Activated CD8-positive, alpha-beta memory T cell treated with anti-CD3 and anti-CD28 coated beads, Interleukin-2, amount 50 U/mL, for 1 hour (primary cell): ENCODE measurements around the gene POLDIP3.
A peak's percentile ranks its signal among the peaks of the same experiment; 100 is the strongest.
"Not testable (repeated sequence)": the region's sequence is repeated elsewhere in the genome, so short reads cannot be mapped to it uniquely, and the experiment has no call there.

Source experiments
- DNase-seq: peaks from one replicate; pipeline ENCODE4 v3.0.0-alpha.2; 2020; ENCODE audit errors: extremely low read depth

POLDIP3 gene

GRCh38 chr22:42619261-42620063, 4.8 kb upstream of the POLDIP3 start:
- no peak for DNase-seq

- DNase-seq: no peak
Measured at GRCh38 chr22:42617155-42617983, 2.7 kb upstream of the POLDIP3 start.

GRCh38 chr22:42615860-42616175, 1.1 kb upstream of the POLDIP3 start:
- not testable (repeated sequence) for DNase-seq

GRCh38 chr22:42615092-42615859, 593 bp upstream of the POLDIP3 start:
- DNase-seq: peak; percentile 83

- no peak for DNase-seq
Measured at GRCh38 chr22:42613872-42614301, 796 bp downstream of the POLDIP3 start.

GRCh38 chr22:42612336-42612735, 2.3 kb downstream of the POLDIP3 start:
- DNase-seq: no peak

GRCh38 chr22:42611051-42611450, 3.6 kb downstream of the POLDIP3 start:
- no peak for DNase-seq

- DNase-seq: no peak
Measured at GRCh38 chr22:42610186-42610585, 4.5 kb downstream of the POLDIP3 start.

DNA sequence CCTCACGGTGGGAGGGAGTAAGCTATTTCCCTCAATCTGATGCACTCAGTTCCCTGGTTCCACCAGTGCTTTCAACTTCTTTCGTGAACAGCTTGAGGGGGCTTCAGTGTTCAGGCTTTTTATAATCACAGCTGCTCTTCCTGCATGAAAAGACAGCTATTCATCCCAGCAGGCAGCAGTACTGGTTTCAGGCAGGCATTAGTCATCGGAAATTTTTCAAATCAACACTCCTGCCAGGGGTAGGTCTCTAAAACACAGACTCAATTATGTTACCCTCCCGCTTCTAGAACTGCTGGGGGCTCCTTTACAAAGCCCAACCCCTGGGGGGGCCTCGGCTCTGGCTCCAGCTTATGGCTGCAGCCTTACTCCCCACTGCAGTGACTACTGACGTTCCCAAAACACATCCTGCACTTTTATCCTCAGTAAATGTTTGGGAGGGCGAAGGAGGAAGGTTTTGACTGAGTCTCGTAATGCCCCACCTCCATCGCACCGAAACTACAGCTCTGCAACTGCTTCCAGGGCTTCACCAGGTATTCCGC, 5.8 kb downstream of the POLDIP3 start:
- DNase-seq: no peak

GRCh38 chr22:42608136-42608822, 6.4 kb downstream of the POLDIP3 start:
- no peak for DNase-seq

GRCh38 chr22:42607641-42608040, 7.0 kb downstream of the POLDIP3 start:
- not testable (repeated sequence) for DNase-seq

GRCh38 chr22:42604403-42604802, 10.3 kb downstream of the POLDIP3 start:
- no peak for DNase-seq

- DNase-seq: no peak
Measured at GRCh38 chr22:42603427-42603826, 11.3 kb downstream of the POLDIP3 start.

DNA sequence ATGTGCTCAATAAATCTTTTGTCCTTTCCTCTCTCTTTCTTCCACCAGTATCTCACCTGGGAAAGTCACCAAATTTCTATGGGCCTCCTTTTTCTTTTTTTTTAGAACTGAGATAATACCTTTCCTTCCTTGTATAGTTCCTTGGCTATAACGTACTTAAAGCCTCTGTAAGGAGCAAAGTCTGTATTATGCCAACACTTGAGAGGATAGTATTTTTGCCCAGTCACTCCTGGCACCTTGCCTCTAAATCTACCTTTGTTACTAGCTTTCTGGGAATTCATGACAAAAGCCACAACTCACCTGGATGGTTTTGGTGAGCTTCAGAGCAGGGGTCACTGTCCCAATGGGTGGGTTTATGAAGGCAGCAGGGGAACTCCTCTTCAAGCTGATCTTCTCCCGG, 12.2 kb downstream of the POLDIP3 start:
- no peak for DNase-seq

- no peak for DNase-seq
Measured at GRCh38 chr22:42601879-42602465, 12.7 kb downstream of the POLDIP3 start.

- no peak for DNase-seq
Measured at GRCh38 chr22:42596863-42597530, 17.7 kb downstream of the POLDIP3 start.

GRCh38 chr22:42596336-42596735, 18.3 kb downstream of the POLDIP3 start:
- no peak for DNase-seq

GRCh38 chr22:42595434-42595833, 19.2 kb downstream of the POLDIP3 start:
- no peak for DNase-seq

DNA sequence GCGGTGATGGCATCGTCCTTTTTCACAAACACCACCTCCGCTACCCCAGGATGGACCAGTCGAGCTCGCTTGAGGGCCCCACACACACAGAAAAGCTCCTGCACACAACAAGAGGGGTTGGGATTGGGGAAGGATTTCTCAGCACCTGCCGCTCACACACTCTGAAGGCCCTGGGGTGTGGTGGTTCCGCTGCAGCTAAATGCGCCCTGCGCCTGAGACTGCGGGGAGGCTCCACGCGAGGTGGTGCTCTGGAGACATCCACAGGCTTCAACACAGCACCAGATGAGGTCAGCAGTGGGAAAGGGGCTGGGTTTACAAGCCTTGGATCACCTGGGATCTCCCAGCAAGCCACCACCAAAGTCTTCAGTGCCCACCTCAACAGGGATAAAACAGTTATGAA, 22.7 kb downstream of the POLDIP3 start:
- no peak for DNase-seq

GRCh38 chr22:42587588-42588175, 27.0 kb downstream of the POLDIP3 start:
- no peak for DNase-seq
